Type B pancreatic cell (in vitro differentiated cells): ENCODE data around the gene SULT1C3. TPM values are rescaled to one million over a fixed set of nuclear protein-coding genes. Genes with fewer than 3 reads are reported as not detected.

Experiments
- DNase-seq: peaks from one replicate; pipeline ENCODE4 v3.0.0; 2021; ENCODE audit warnings: mixed read lengths; ENCODE audit not compliant: unreplicated experiment; ENCODE audit errors: extremely low spot score
- H3K27ac Mint-ChIP-seq: 2 replicates; pipeline ENCODE4 v1.8.0; 2021; ENCODE audit warnings: mild to moderate bottlenecking, mixed read lengths
- H3K27me3 Mint-ChIP-seq: 2 replicates; pipeline ENCODE4 v1.8.0; 2021; ENCODE audit warnings: mixed read lengths
- H3K36me3 Mint-ChIP-seq: 2 replicates; pipeline ENCODE4 v1.8.0; 2021; ENCODE audit warnings: mixed read lengths
- H3K4me1 Mint-ChIP-seq: one replicate; pipeline ENCODE4 v1.8.0; 2021; ENCODE audit warnings: mixed read lengths; ENCODE audit not compliant: unreplicated experiment
- H3K4me3 Mint-ChIP-seq: 2 replicates; pipeline ENCODE4 v1.8.0; 2021; ENCODE audit warnings: mild to moderate bottlenecking, mixed read lengths
- H3K9me3 Mint-ChIP-seq: 2 replicates; pipeline ENCODE4 v1.8.0; 2021; ENCODE audit warnings: mixed read lengths
- total RNA-seq: library from RNA; stranded (reverse); gene quantifications from 2 replicates; pipeline ENCODE4 v1.2.1, GENCODE V29; 2021; ENCODE audit warnings: low replicate concordance
- TF ChIP-seq, protein P1 (sequence below): fragments of 200-600 bp; sonication (generic); conservative IDR thresholded peaks from 2 replicates; pipeline ENCODE4 v1.5.0; 2021; ENCODE audit warnings: antibody characterized with exemption, mild to moderate bottlenecking

The SULT1C3 gene
- total RNA-seq, 1 donor from 2014 or later: not detected

DNA sequence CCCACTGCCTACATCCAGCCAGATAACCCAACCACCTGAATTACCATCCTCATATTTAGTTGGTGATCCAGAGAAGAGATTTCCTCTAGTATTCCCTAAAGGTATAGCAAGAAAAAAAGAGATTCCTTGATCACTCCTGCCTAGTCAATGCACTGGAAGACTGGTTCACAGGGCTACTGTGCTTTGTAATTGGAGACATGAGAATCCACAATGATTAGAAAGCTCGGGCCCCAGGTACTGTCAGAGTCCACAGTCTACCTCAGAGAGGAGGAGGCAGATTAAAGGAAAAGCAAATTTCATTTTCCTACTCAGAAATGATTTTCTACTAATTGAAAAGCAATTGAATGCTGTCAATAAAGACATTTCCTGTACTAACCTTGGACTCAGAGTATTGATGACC lies 22.3 kb downstream of the SULT1C3 start:
- no peak overlapping the region for H3K27ac Mint-ChIP-seq

DNA sequence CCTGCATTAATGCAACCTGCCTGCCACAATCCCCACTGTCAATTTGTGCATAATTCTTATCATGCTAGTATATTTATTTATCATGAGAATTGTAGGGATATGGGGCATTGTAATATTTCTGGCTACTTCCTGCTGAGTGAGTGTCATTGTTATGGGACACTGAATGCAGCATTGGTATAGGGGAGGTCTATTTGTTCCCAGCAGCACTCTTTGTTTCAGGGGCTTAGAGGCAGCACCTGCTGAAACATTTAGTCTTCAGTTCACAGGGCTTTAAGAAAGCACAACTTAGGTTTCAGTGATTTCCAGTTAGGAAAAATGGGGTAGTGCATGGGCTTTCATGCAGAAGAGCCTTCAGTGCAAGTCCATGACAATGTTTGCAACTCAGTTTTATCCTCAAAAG lies 23.6 kb downstream of the SULT1C3 start:
- Mint-ChIP-seq H3K4me3 (no peak overlapping the region), H3K27ac (no peak overlapping the region), H3K36me3 (no peaks in the 10 kb centered on the region), H3K4me1 (peaks cover 7% of the 10 kb centered on the region), H3K27me3 (no peaks in the 10 kb centered on the region), H3K9me3 (no peaks in the 10 kb centered on the region)
- DNase-seq: no peak
- TF ChIP-seq, protein P1, sequence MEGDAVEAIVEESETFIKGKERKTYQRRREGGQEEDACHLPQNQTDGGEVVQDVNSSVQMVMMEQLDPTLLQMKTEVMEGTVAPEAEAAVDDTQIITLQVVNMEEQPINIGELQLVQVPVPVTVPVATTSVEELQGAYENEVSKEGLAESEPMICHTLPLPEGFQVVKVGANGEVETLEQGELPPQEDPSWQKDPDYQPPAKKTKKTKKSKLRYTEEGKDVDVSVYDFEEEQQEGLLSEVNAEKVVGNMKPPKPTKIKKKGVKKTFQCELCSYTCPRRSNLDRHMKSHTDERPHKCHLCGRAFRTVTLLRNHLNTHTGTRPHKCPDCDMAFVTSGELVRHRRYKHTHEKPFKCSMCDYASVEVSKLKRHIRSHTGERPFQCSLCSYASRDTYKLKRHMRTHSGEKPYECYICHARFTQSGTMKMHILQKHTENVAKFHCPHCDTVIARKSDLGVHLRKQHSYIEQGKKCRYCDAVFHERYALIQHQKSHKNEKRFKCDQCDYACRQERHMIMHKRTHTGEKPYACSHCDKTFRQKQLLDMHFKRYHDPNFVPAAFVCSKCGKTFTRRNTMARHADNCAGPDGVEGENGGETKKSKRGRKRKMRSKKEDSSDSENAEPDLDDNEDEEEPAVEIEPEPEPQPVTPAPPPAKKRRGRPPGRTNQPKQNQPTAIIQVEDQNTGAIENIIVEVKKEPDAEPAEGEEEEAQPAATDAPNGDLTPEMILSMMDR: no peak

More for the DNA sequence above, 22.3 kb downstream of the SULT1C3 start:
- TF ChIP-seq, protein P1: no peak
- Mint-ChIP-seq H3K4me1 (peaks cover 7% of the 10 kb centered on the region), H3K27me3 (no peaks in the 10 kb centered on the region), H3K9me3 (no peaks in the 10 kb centered on the region), H3K36me3 (no peaks in the 10 kb centered on the region), H3K4me3 (no peak overlapping the region)
- DNase-seq: no peak

DNA sequence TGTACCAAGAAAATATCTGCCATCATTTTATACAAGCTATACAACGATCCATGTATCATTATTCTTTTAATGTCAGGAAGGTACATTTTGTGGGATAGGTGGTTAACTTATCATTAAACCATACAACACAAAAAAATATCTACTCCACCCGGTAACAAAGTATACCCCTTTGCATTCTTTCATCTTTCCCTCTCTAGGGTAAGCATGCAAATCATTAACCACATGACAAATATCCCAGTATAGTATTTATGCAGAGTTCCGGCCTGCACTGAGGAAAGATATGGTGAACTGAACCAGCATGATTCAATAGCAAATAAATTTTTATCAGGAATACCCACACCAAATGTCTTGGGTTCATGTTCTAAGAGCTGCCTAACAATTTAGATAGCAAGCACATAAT lies 26.4 kb downstream of the SULT1C3 start:
- H3K9me3 Mint-ChIP-seq: no peaks in the 10 kb centered on the region

DNA sequence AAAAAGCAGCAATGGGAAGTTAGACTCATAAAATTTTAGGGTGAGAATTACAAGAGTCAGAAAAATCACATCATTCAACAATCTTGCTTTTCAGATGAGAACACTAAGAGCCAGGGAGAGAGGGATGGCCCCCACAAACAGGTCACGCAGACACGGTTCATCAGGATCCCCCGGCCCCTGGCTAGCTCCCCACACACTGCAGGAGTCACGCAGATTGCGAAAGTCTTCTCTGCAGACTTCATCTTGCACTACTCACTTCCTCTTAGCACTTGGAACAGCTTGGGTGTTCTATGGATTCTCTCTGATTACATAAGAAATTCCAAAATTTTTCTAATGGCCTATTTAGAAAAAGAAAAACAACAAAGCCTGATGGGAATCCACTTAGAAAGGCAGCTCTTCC lies 27.3 kb downstream of the SULT1C3 start:
- Mint-ChIP-seq H3K9me3 (no peaks in the 10 kb centered on the region), H3K27me3 (no peaks in the 10 kb centered on the region), H3K36me3 (no peaks in the 10 kb centered on the region), H3K4me1 (peaks cover 7% of the 10 kb centered on the region), H3K4me3 (no peak overlapping the region), H3K27ac (no peak overlapping the region)
- TF ChIP-seq, protein P1: no peak
- DNase-seq: no peak

More for the DNA sequence above, 26.4 kb downstream of the SULT1C3 start:
- no peak overlapping the region for H3K27ac Mint-ChIP-seq
- H3K36me3 Mint-ChIP-seq: no peaks in the 10 kb centered on the region
- no peaks in the 10 kb centered on the region for H3K27me3 Mint-ChIP-seq
- TF ChIP-seq, protein P1: no peak
- H3K4me3 Mint-ChIP-seq: no peak overlapping the region
- H3K4me1 Mint-ChIP-seq: peaks cover 7% of the 10 kb centered on the region
- no peak for DNase-seq

DNA sequence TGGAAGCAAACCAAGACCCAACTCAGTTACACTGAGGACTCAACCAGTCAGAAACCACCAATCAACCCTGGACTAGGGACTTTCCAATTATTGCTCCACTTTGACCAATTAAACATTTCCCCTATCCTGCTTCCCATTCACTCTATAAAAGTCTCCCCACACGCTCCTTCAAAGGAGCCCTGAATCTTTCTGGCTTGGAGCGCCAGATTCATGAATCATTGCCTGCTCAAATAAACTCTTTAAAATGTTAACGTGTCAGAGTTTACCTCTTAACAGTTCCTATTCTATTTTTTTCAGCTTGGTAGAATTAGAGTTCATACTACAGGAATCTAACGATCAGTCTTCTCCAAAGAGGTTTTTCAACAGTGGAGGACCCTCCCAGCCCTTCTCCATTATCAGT lies 28.2 kb downstream of the SULT1C3 start:
- Mint-ChIP-seq H3K9me3 (no peaks in the 10 kb centered on the region), H3K4me1 (peaks cover 7% of the 10 kb centered on the region), H3K27ac (no peak overlapping the region), H3K36me3 (no peaks in the 10 kb centered on the region), H3K27me3 (no peaks in the 10 kb centered on the region), H3K4me3 (no peak overlapping the region)
- no peak for DNase-seq
- TF ChIP-seq, protein P1: no peak

DNA sequence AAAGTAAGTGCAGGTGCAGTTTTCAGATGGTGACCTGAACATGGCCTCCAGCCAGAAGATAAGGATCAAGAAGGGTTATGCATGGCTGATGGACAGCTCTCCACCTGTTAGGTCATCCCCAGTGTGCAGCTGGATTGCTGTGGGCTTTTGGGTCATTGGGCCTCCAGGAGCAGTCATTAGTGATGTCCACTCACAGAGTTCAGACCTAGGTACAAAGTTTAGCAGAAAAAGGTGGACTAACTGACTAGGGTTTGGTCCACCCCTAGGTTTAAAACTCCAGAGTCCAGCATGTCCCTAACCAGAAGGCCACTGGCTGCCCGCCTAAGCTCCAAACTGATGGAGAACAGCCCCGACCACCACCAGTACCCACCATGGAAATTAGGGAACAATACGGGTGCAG lies 30.6 kb downstream of the SULT1C3 start:
- peaks cover 7% of the 10 kb centered on the region for H3K4me1 Mint-ChIP-seq
- no peak for DNase-seq
- no peaks in the 10 kb centered on the region for H3K36me3 Mint-ChIP-seq
- H3K4me3 Mint-ChIP-seq: no peak overlapping the region
- H3K27me3 Mint-ChIP-seq: no peaks in the 10 kb centered on the region
- H3K27ac Mint-ChIP-seq: no peak overlapping the region
- H3K9me3 Mint-ChIP-seq: no peaks in the 10 kb centered on the region
- TF ChIP-seq, protein P1: no peak
